ENCODE data around the gene ADAMTS17. TPM values are rescaled to one million over a fixed set of nuclear protein-coding genes. Genes with fewer than 3 reads are reported as not detected.

Gene ADAMTS17
- total and polyA plus RNA-seq, 2 experiments from 2014 or later: 3.7 to 4.4 TPM

DNA sequence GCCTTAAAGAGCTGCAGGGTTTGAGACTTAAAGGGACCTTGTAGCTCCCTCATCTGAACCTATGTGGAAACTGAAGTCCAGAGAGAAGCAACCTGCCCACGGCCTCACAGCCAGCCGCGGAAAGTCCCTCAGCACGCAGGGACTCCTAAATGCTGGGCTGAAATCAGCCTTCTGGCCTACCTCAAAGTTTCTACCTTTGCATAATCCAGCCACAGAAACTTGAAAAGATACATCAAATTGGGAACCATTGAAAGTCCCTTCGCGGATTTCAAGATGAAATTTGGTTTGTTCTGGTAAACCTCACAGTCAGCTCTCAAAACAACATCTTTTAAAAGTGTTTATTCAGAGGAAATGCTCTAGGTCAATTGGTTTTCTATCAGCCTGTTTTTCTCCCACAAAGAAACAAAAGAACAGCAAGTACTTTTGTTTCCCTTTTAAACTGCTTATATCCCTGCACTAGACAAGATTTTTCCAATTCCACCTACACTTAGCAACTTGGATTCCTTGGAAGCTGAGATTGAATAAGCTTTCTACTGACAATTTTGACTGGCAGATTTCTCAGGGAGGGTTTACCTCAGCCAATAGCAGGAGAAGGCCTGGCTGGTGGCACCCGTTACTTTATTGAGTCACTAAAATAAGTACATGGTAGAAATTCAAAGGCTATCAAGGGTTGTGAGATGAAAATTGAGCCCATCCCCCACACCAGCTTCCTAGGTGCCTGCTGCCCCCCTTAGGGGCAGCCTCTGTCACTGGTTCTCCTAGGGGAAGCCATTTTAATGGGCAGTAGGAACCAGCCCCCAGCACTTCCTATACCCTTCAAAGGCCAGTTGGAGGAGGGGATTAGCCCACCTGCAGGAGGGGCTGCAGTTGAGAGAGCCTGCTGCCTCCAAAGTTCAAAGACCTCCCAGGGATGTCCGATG, 171.2 kb downstream of the ADAMTS17 start:
- Histone ChIP-seq H3K4me2 (no peak overlapping the region), H4K20me1 (ENCODE audit: insufficient read depth, poor library complexity, severe bottlenecking) (no peaks in the 10 kb centered on the region), H3K4me3 (no peak overlapping the region), H3K27me3 (no peaks in the 10 kb centered on the region), H3K79me2 (no peaks in the 10 kb centered on the region), H3K4me1 (ENCODE audit: insufficient read depth) (peaks cover 31% of the 10 kb centered on the region), H3K27ac (peak overlapping the region; percentile 83), H3K9me2 (replicated peaks; ENCODE audit: insufficient read depth) (no peaks in the 10 kb centered on the region), H3K36me3 (replicated peaks; ENCODE audit: insufficient read depth, low read depth) (no peaks in the 10 kb centered on the region), H3K9me3 (ENCODE audit: low read depth) (no peaks in the 10 kb centered on the region), H2AFZ (no peak overlapping the region)
- WGBS (ENCODE audit: low lambda C conversion rate, missing lambda C conversion rate): 83% methylated on average over 8 of the region's 8 CpGs
- TF ChIP-seq EZH2phosphoT487 (IDR thresholded peaks at IDR 0.05; ENCODE audit: low read depth, severe bottlenecking, unreplicated experiment) (no peak), CTCF (IDR thresholded peaks at IDR 0.05; ENCODE audit: poor library complexity) (no peak), EZH2 (IDR thresholded peaks at IDR 0.05; ENCODE audit: borderline replicate concordance) (no peak)
- no peak for DNase-seq (ENCODE audit: low spot score)

- Histone ChIP-seq H3K27ac (no peak overlapping the region), H4K20me1 (ENCODE audit: insufficient read depth, poor library complexity, severe bottlenecking) (no peaks in the 10 kb centered on the region), H3K4me1 (ENCODE audit: insufficient read depth) (peaks cover 28% of the 10 kb centered on the region), H3K27me3 (no peaks in the 10 kb centered on the region), H2AFZ (no peak overlapping the region), H3K4me3 (no peak overlapping the region), H3K79me2 (no peaks in the 10 kb centered on the region), H3K9me3 (ENCODE audit: low read depth) (no peaks in the 10 kb centered on the region), H3K36me3 (replicated peaks; ENCODE audit: insufficient read depth, low read depth) (no peaks in the 10 kb centered on the region), H3K4me2 (no peak overlapping the region), H3K9me2 (replicated peaks; ENCODE audit: insufficient read depth) (no peaks in the 10 kb centered on the region)
- no peak for DNase-seq (ENCODE audit: low spot score)
- TF ChIP-seq EZH2phosphoT487 (IDR thresholded peaks at IDR 0.05; ENCODE audit: low read depth, severe bottlenecking, unreplicated experiment) (no peak), CTCF (IDR thresholded peaks at IDR 0.05; ENCODE audit: poor library complexity) (no peak), EZH2 (IDR thresholded peaks at IDR 0.05; ENCODE audit: borderline replicate concordance) (no peak)
- 93% methylated on average over 20 of the region's 20 CpGs for WGBS (ENCODE audit: low lambda C conversion rate, missing lambda C conversion rate)
These were observed 172.0 kb downstream of the ADAMTS17 start for GRCh38 chr15:100169615-100170290.

DNA sequence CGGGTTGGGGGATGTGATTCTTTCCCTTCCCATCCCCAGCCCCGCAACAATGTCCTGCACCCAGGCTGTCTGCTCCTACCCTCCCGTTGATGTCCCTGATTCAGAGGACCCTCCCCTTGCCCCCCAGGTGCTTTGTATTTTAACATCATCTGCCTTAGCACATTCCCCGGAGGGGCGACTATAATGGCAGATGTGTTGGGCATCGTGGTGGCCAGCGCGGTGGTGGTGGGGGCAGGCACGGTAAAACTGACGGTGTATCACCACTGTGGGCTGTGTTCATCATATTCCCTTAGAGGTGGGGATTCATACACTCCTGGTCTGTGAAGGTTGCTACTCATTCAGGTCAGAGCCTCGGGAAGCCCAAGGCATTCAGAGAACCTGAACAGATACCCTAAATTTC, 173.0 kb downstream of the ADAMTS17 start:
- WGBS (ENCODE audit: low lambda C conversion rate, missing lambda C conversion rate): 95% methylated on average over 11 of the region's 11 CpGs
- no peak overlapping the region for H2AFZ ChIP-seq
- H4K20me1 ChIP-seq (ENCODE audit: insufficient read depth, poor library complexity, severe bottlenecking): no peaks in the 10 kb centered on the region
- TF ChIP-seq EZH2 (IDR thresholded peaks at IDR 0.05; ENCODE audit: borderline replicate concordance) (no peak), CTCF (IDR thresholded peaks at IDR 0.05; ENCODE audit: poor library complexity) (no peak), EZH2phosphoT487 (IDR thresholded peaks at IDR 0.05; ENCODE audit: low read depth, severe bottlenecking, unreplicated experiment) (no peak)
- no peaks in the 10 kb centered on the region for H3K79me2 ChIP-seq
- H3K9me2 ChIP-seq (replicated peaks; ENCODE audit: insufficient read depth): no peaks in the 10 kb centered on the region
- DNase-seq (ENCODE audit: low spot score): no peak
- H3K4me3 ChIP-seq: no peak overlapping the region
- no peak overlapping the region for H3K4me2 ChIP-seq
- no peak overlapping the region for H3K27ac ChIP-seq
- no peaks in the 10 kb centered on the region for H3K9me3 ChIP-seq (ENCODE audit: low read depth)
- H3K27me3 ChIP-seq: no peaks in the 10 kb centered on the region
- H3K4me1 ChIP-seq (ENCODE audit: insufficient read depth): peaks cover 21% of the 10 kb centered on the region
- H3K36me3 ChIP-seq (replicated peaks; ENCODE audit: insufficient read depth, low read depth): no peaks in the 10 kb centered on the region

Data from hepatocyte (in vitro differentiated cells).